ENCODE results near the gene ESPN.

The ESPN gene

GRCh38 chr1:6423321-6423999, 1.1 kb upstream of the ESPN start (continued):
- TF ChIP-seq ZNF146 (tag by site-specific recombination; IDR thresholded peaks at IDR 0.05) (no peak), ZBTB6 (tag by site-specific recombination; IDR thresholded peaks at IDR 0.05) (no peak), ZBTB21 (tag by site-specific recombination; IDR thresholded peaks at IDR 0.05) (no peak), GLIS2 (tag by site-specific recombination; IDR thresholded peaks at IDR 0.05) (peak; percentile 91), WT1 (tag by site-specific recombination; IDR thresholded peaks at IDR 0.05) (no peak), ZNF169 (tag by site-specific recombination; IDR thresholded peaks at IDR 0.05) (no peak), ZNF311 (tag by site-specific recombination; IDR thresholded peaks at IDR 0.05; ENCODE audit: borderline replicate concordance) (no peak), ZNF670 (tag by site-specific recombination; IDR thresholded peaks at IDR 0.05; ENCODE audit: low read depth) (no peak), REST (tag by site-specific recombination; IDR thresholded peaks at IDR 0.05) (no peak), ZNF610 (tag by site-specific recombination; IDR thresholded peaks at IDR 0.05; ENCODE audit: borderline replicate concordance) (no peak), SP7 (tag by site-specific recombination; IDR thresholded peaks at IDR 0.05) (no peak), ZNF529 (tag by site-specific recombination; IDR thresholded peaks at IDR 0.05; ENCODE audit: insufficient replicate concordance) (no peak), ZNF837 (tag by site-specific recombination; IDR thresholded peaks at IDR 0.05) (no peak), ZNF449 (tag by site-specific recombination; IDR thresholded peaks at IDR 0.05) (no peak), ZNF10 (tag by site-specific recombination; IDR thresholded peaks at IDR 0.05) (no peak), ZNF274 (IDR thresholded peaks at IDR 0.05; ENCODE audit: low read length) (no peak), ZNF274 (tag by site-specific recombination; IDR thresholded peaks at IDR 0.05; ENCODE audit: borderline replicate concordance) (no peak), KLF10 (tag by site-specific recombination; IDR thresholded peaks at IDR 0.05) (no peak), ZIC2 (tag by site-specific recombination; IDR thresholded peaks at IDR 0.05) (no peak), ZNF114 (tag by site-specific recombination; IDR thresholded peaks at IDR 0.05) (no peak), ZBTB1 (tag by site-specific recombination; IDR thresholded peaks at IDR 0.05) (no peak), ZNF555 (tag by site-specific recombination; conservative IDR thresholded peaks at IDR 0.05) (no peak), ZFP37 (tag by site-specific recombination; IDR thresholded peaks at IDR 0.05) (no peak), ZBTB10 (tag by site-specific recombination; IDR thresholded peaks at IDR 0.05) (no peak), ZNF214 (tag by site-specific recombination; IDR thresholded peaks at IDR 0.05; ENCODE audit: borderline replicate concordance) (no peak), ZNF350 (tag by site-specific recombination; IDR thresholded peaks at IDR 0.05) (no peak), ZNF140 (tag by site-specific recombination; IDR thresholded peaks at IDR 0.05) (no peak), MEIS1 (CRISPR knock-in tag; IDR thresholded peaks at IDR 0.05; ENCODE audit: borderline replicate concordance) (no peak), ZNF184 (tag by site-specific recombination; IDR thresholded peaks at IDR 0.05) (no peak), SCRT1 (tag by site-specific recombination; IDR thresholded peaks at IDR 0.05; ENCODE audit: borderline replicate concordance) (peak; percentile 75; the same call in 1 of the 2 replicates), GFI1B (tag by site-specific recombination; IDR thresholded peaks at IDR 0.05) (no peak), ZNF26 (tag by site-specific recombination; IDR thresholded peaks at IDR 0.05) (no peak)
